ENCODE results near the gene KRTAP4-1. TPM values are rescaled to one million over a fixed set of nuclear protein-coding genes. Genes with fewer than 3 reads are reported as not detected.
A peak's percentile ranks its signal among the peaks of the same experiment; 100 is the strongest.

KRTAP4-1 gene
- total RNA-seq, 1 experiment from 2014 or later: not detected

DNA sequence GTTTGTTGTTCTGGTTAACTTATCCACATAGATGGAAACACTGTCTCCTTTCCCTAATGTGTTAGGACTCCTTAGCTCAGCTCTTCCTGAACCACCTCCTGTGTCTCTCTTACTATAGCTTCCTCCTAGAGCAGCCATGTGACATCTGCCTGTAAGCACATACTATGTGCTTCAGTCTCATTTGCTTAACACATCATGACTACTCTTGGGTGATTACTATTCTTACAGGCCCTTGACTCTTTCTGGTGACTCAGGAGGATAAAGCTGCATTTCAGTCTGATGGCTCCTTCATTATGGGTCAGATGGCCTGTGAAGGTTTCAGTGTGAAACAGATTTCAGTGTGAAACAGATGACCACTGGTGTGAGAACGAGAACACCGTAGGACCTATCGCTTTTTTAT, 6.4 kb downstream of the KRTAP4-1 start:
- ChIA-PET CTCF (no interaction called here), POLR2A (ENCODE audit: unreplicated experiment) (no interaction called here)
- intact Hi-C loops (cut with micrococcal nuclease): no loop called here
- H3K79me2 ChIP-seq (ENCODE audit: low read length): no peaks in the 10 kb centered on the region
- no peaks in the 10 kb centered on the region for H4K20me1 ChIP-seq (ENCODE audit: low read length)
- no peak overlapping the region for H3K4me3 ChIP-seq (ENCODE audit: low read length)
- no peaks in the 10 kb centered on the region for H3K9me3 ChIP-seq (ENCODE audit: low read length)
- H2AFZ ChIP-seq (ENCODE audit: low read length): no peak overlapping the region
- H3K27ac ChIP-seq (ENCODE audit: low read length): no peak overlapping the region
- no peak overlapping the region for H3K9ac ChIP-seq (ENCODE audit: low read length)
- no TSS peak for BruUV-seq (replicated peaks)
- H3K9me2 ChIP-seq (replicated peaks; ENCODE audit: low read length): no peaks in the 10 kb centered on the region
- peaks cover 4% of the 10 kb centered on the region; the same call in 1 of the 2 replicates for H3K4me1 ChIP-seq (ENCODE audit: insufficient read depth, low read length)
- ATAC-seq: no peak; the same call in 1 of the 2 replicates
- no peaks in the 10 kb centered on the region for H3K36me3 ChIP-seq (ENCODE audit: low read depth, low read length)
- H3K27me3 ChIP-seq (ENCODE audit: low read length): no peaks in the 10 kb centered on the region
- no peaks in the 10 kb centered on the region for H3F3A ChIP-seq (ENCODE audit: low read length, unreplicated experiment)
- peak; percentile 43 for DNase-seq
- TF ChIP-seq CTCF (conservative IDR thresholded peaks at IDR 0.05; ENCODE audit: low read depth, low read length): no peak
- no peak for TF ChIP-seq EZH2phosphoT487 (IDR thresholded peaks at IDR 0.05; ENCODE audit: borderline replicate concordance, low read length)
- no peak for TF ChIP-seq EZH2 (IDR thresholded peaks at IDR 0.05; ENCODE audit: low read length, unreplicated experiment)
- H3K4me2 ChIP-seq (ENCODE audit: low read length): no peak overlapping the region

GRCh38 chr17:41177727-41178271, 6.9 kb downstream of the KRTAP4-1 start, which contains the start of gene KRTAP4-2:
KRTAP4-2 (minus strand) TSS chr17:41178221; CDS start chr17:41178164, 57 bp downstream.
- Histone ChIP-seq H3K27ac (ENCODE audit: low read length) (no peak within 1 kb of the TSS), H3F3A (ENCODE audit: low read length, unreplicated experiment) (no peaks in the 10 kb centered on the region), H2AFZ (ENCODE audit: low read length) (no peak within 1 kb of the TSS), H3K79me2 (ENCODE audit: low read length) (no peaks in the 10 kb centered on the region), H3K9ac (ENCODE audit: low read length) (no peak within 1 kb of the TSS), H3K4me2 (ENCODE audit: low read length) (no peak within 1 kb of the TSS), H3K9me3 (ENCODE audit: low read length) (no peaks in the 10 kb centered on the region), H3K27me3 (ENCODE audit: low read length) (no peaks in the 10 kb centered on the region), H3K4me3 (ENCODE audit: low read length) (no peak within 1 kb of the TSS), H3K9me2 (replicated peaks; ENCODE audit: low read length) (no peaks in the 10 kb centered on the region), H3K36me3 (ENCODE audit: low read depth, low read length) (no peaks in the 10 kb centered on the region), H4K20me1 (ENCODE audit: low read length) (no peaks in the 10 kb centered on the region), H3K4me1 (ENCODE audit: insufficient read depth, low read length) (peaks cover 4% of the 10 kb centered on the region; the same call in 1 of the 2 replicates)
- no TSS peak for BruUV-seq (replicated peaks)
- ATAC-seq (no peak), DNase-seq (no peak)
- CTCF ChIA-PET: no interaction called here
- TF ChIP-seq EZH2phosphoT487 (IDR thresholded peaks at IDR 0.05; ENCODE audit: borderline replicate concordance, low read length): no peak
- TF ChIP-seq EZH2 (IDR thresholded peaks at IDR 0.05; ENCODE audit: low read length, unreplicated experiment): no peak
- TF ChIP-seq CTCF (conservative IDR thresholded peaks at IDR 0.05; ENCODE audit: low read depth, low read length): no peak
- POLR2A ChIA-PET (ENCODE audit: unreplicated experiment): no interaction called here
- intact Hi-C loops (cut with micrococcal nuclease): no loop called here

DNA sequence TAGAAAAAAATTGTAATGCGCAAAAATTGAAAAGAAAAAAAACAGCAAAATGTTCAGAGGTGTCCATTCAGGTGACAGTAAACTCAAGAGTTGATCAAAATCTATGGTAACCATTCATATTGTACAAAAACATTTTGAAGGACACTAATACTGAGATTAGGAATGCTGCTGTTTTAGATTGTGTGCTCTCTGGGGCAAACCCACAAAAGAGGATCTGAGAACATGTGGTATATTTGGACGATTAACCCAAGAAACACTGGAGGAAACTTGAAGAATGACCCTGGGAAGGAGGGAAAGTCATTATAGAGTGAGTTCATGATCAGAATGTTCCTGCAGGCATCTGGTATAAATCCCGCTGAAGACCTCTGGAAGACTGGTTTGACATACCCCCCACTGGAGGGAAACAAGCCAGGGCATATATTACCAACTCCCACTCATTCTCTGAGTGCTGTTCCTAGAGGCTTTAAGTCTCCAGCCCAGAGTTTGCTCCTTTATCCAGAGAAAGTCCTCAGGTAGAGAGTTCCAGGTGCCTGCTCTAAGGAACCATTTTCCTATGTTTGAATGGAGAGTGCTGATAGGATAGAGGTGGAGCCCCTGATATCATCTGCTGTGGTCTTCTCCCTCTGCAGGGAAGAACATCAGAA, 7.8 kb downstream of the KRTAP4-1 start:
- no TSS peak for BruUV-seq (replicated peaks)
- DNase-seq (no peak), ATAC-seq (no peak)
- no peaks in the 10 kb centered on the region for H3K36me3 ChIP-seq (ENCODE audit: low read depth, low read length)
- ChIA-PET CTCF (no interaction called here), POLR2A (ENCODE audit: unreplicated experiment) (no interaction called here)
- no peak overlapping the region for H2AFZ ChIP-seq (ENCODE audit: low read length)
- no peaks in the 10 kb centered on the region for H3K9me2 ChIP-seq (replicated peaks; ENCODE audit: low read length)
- peaks cover 4% of the 10 kb centered on the region; the same call in 1 of the 2 replicates for H3K4me1 ChIP-seq (ENCODE audit: insufficient read depth, low read length)
- H3K27ac ChIP-seq (ENCODE audit: low read length): no peak overlapping the region
- H3K4me3 ChIP-seq (ENCODE audit: low read length): no peak overlapping the region
- no peaks in the 10 kb centered on the region for H3K27me3 ChIP-seq (ENCODE audit: low read length)
- intact Hi-C loops (cut with micrococcal nuclease): no loop called here
- TF ChIP-seq CTCF (conservative IDR thresholded peaks at IDR 0.05; ENCODE audit: low read depth, low read length) (no peak), EZH2 (IDR thresholded peaks at IDR 0.05; ENCODE audit: low read length, unreplicated experiment) (no peak), EZH2phosphoT487 (IDR thresholded peaks at IDR 0.05; ENCODE audit: borderline replicate concordance, low read length) (no peak)
- no peaks in the 10 kb centered on the region for H3F3A ChIP-seq (ENCODE audit: low read length, unreplicated experiment)
- H3K79me2 ChIP-seq (ENCODE audit: low read length): no peaks in the 10 kb centered on the region
- H4K20me1 ChIP-seq (ENCODE audit: low read length): no peaks in the 10 kb centered on the region
- H3K9me3 ChIP-seq (ENCODE audit: low read length): no peaks in the 10 kb centered on the region
- no peak overlapping the region for H3K9ac ChIP-seq (ENCODE audit: low read length)
- no peak overlapping the region for H3K4me2 ChIP-seq (ENCODE audit: low read length)

Data from PC-3 (cell line).